Left lung (tissue), 10 donors: ENCODE results near the gene KDM1B. TPM values are rescaled to one million over a fixed set of nuclear protein-coding genes. Genes with fewer than 3 reads are reported as not detected.

Experiments used
- ATAC-seq: fragments of 200-7000 bp; cut with Tn5 transposase; one replicate; pipeline ENCODE4 v1.9.1; 2020; ENCODE audit warnings: moderate library complexity
- DNase-seq, 4 donors: peaks; one replicate each; pipeline ENCODE4 v3.0.0-alpha.2; 2013 to 2020
- H3K27ac ChIP-seq, 2 donors: fragments of 200-600 bp; sonication (generic) in 1 of 2; one replicate each; pipeline versions ENCODE4 v1.5.0 to v1.8.0; 2020 to 2021
- H3K27me3 ChIP-seq, 2 donors: fragments of 200-600 bp; sonication (generic) in 1 of 2; one replicate each; pipeline versions ENCODE4 v1.5.0 to v1.8.0; 2020 to 2021
- H3K36me3 ChIP-seq, 2 donors: fragments of 200-600 bp; sonication (generic) in 1 of 2; one replicate each; pipeline versions ENCODE4 v1.5.0 to v1.8.0; 2020 to 2021
- H3K4me1 ChIP-seq, 2 donors: fragments of 200-600 bp; one replicate each; pipeline ENCODE4 v1.8.0; 2021
- H3K4me3 ChIP-seq, 2 donors: fragments of 200-600 bp; sonication (generic) in 1 of 2; one replicate each; pipeline versions ENCODE4 v1.5.0 to v1.8.0; 2020 to 2021; ENCODE audit warnings: mild to moderate bottlenecking in 1 of 2
- H3K9me3 ChIP-seq, 2 donors: fragments of 200-600 bp; sonication (generic) in 1 of 2; one replicate each; pipeline versions ENCODE4 v1.5.0 to v1.8.0; 2020 to 2021
- intact Hi-C, 2 donors: fragments of 100-400 bp; cut with DNase I; formaldehyde crosslinking; loops; one replicate each; pipeline versions ENCODE4 v1.11.2 to v1.14.2; 2022
- polyA plus RNA-seq, 6 donors: library from polyadenylated mRNA; unstranded; fragments of 120-200 nt; gene quantifications; one replicate each; pipeline ENCODE4 v1.2.1, GENCODE V29; 2013; ENCODE audit not compliant: insufficient read length in 6 of 6
- total RNA-seq, 2 donors: library from RNA; stranded (reverse); fragmentation: NEBNext Ultra II Directional; extraction: Animal tissue kit (Norgen Biotek cat#: 25700); gene quantifications; one replicate each; pipeline ENCODE4 v1.2.1, GENCODE V29; 2021
- TF ChIP-seq, protein P1 (sequence below), 2 donors: fragments of 200-600 bp; sonication (generic) in 1 of 2; IDR thresholded peaks; one replicate each; pipeline versions ENCODE4 v1.5.0 to v1.8.0; 2021; ENCODE audit warnings: antibody characterized with exemption in 2 of 2
- donor health status: DM: no; HTN: yes; CAD: no.
- donor health status: DM: no; HTN: no; CAD: no.

The KDM1B gene
- total and polyA plus RNA-seq, 8 donors = 20.3 to 25.1 (median 22.5) TPM

GRCh38 chr6:18244251-18244650, 89.0 kb downstream of the KDM1B start:
- peaks cover 4 to 67% of the 10 kb centered on the region in 2 donors for H3K36me3 ChIP-seq

GRCh38 chr6:18245079-18245478, 89.9 kb downstream of the KDM1B start:
- Histone ChIP-seq H3K9me3 (no peaks in the 10 kb centered on the region), H3K27ac (no peak overlapping the region), H3K36me3 (peaks cover 6 to 69% of the 10 kb centered on the region in 2 donors), H3K4me3 (no peak overlapping the region), H3K27me3 (no peaks in the 10 kb centered on the region), H3K4me1 (no peaks in the 10 kb centered on the region)
- ATAC-seq (no peak), DNase-seq (no peak)
- intact Hi-C loops = no loop called here
- TF ChIP-seq, protein P1, sequence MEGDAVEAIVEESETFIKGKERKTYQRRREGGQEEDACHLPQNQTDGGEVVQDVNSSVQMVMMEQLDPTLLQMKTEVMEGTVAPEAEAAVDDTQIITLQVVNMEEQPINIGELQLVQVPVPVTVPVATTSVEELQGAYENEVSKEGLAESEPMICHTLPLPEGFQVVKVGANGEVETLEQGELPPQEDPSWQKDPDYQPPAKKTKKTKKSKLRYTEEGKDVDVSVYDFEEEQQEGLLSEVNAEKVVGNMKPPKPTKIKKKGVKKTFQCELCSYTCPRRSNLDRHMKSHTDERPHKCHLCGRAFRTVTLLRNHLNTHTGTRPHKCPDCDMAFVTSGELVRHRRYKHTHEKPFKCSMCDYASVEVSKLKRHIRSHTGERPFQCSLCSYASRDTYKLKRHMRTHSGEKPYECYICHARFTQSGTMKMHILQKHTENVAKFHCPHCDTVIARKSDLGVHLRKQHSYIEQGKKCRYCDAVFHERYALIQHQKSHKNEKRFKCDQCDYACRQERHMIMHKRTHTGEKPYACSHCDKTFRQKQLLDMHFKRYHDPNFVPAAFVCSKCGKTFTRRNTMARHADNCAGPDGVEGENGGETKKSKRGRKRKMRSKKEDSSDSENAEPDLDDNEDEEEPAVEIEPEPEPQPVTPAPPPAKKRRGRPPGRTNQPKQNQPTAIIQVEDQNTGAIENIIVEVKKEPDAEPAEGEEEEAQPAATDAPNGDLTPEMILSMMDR (IDR thresholded peaks at IDR 0.05) = no peak

More at GRCh38 chr6:18244251-18244650, 89.0 kb downstream of the KDM1B start:
- ATAC-seq (no peak), DNase-seq (no peak)
- TF ChIP-seq, protein P1 (IDR thresholded peaks at IDR 0.05) = no peak
- no peaks in the 10 kb centered on the region for H3K27me3 ChIP-seq
- H3K4me1 ChIP-seq = no peaks in the 10 kb centered on the region
- no peak overlapping the region for H3K27ac ChIP-seq
- no peaks in the 10 kb centered on the region for H3K9me3 ChIP-seq
- intact Hi-C loops = no loop called here
- no peak overlapping the region for H3K4me3 ChIP-seq

- H3K27me3 ChIP-seq = no peaks in the 10 kb centered on the region
- H3K27ac ChIP-seq = no peak overlapping the region
- intact Hi-C loops = no loop called here
- no peaks in the 10 kb centered on the region for H3K4me1 ChIP-seq
- TF ChIP-seq, protein P1 (IDR thresholded peaks at IDR 0.05) = no peak
- ATAC-seq = no peak
- DNase-seq = no peak
- peaks cover 6 to 74% of the 10 kb centered on the region in 2 donors for H3K36me3 ChIP-seq
- H3K9me3 ChIP-seq = no peaks in the 10 kb centered on the region
- H3K4me3 ChIP-seq = no peak overlapping the region
Observed at GRCh38 chr6:18245642-18246041, 90.4 kb downstream of the KDM1B start.

- Histone ChIP-seq H3K27me3 (no peaks in the 10 kb centered on the region), H3K36me3 (peaks cover 6 to 79% of the 10 kb centered on the region in 2 donors), H3K4me1 (no peaks in the 10 kb centered on the region), H3K4me3 (no peak overlapping the region), H3K27ac (no peak overlapping the region), H3K9me3 (no peaks in the 10 kb centered on the region)
- intact Hi-C loops = no loop called here
- ATAC-seq = no peak
- DNase-seq = no peak
- TF ChIP-seq, protein P1 (IDR thresholded peaks at IDR 0.05) = no peak
Observed at GRCh38 chr6:18246205-18246604, 91.0 kb downstream of the KDM1B start.

- intact Hi-C loops = no loop called here
- H3K4me1 ChIP-seq = no peaks in the 10 kb centered on the region
Observed at GRCh38 chr6:18247002-18247401, 91.8 kb downstream of the KDM1B start.

More at GRCh38 chr6:18247002-18247401, 91.8 kb downstream of the KDM1B start:
- Histone ChIP-seq H3K27me3 (no peaks in the 10 kb centered on the region), H3K27ac (no peak overlapping the region), H3K36me3 (peaks cover 6 to 81% of the 10 kb centered on the region in 2 donors), H3K4me3 (no peak overlapping the region), H3K9me3 (no peaks in the 10 kb centered on the region)
- DNase-seq = no peak
- no peak for ATAC-seq
- TF ChIP-seq, protein P1 (IDR thresholded peaks at IDR 0.05) = no peak
